ENCODE data around the gene UBC.

UBC gene

DNA sequence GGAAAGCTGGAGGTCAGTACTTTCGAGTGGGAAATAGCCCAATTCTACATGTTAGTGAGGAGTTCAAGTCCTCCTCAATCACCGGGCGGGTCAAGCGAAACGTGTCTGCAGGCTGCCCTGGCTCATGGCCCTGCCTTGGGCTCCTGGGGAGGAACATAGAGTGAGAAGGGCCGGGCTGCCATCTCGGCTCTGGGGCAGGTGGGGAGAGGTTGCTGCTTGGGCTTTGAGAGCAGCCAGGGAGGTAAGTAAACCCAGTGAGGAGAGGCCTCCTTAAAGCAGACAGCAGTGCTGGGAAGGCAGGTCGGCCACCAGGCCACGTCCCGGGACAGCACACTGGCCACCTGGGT lies 32.0 kb upstream of the UBC start:
- TF ChIP-seq, protein P1, sequence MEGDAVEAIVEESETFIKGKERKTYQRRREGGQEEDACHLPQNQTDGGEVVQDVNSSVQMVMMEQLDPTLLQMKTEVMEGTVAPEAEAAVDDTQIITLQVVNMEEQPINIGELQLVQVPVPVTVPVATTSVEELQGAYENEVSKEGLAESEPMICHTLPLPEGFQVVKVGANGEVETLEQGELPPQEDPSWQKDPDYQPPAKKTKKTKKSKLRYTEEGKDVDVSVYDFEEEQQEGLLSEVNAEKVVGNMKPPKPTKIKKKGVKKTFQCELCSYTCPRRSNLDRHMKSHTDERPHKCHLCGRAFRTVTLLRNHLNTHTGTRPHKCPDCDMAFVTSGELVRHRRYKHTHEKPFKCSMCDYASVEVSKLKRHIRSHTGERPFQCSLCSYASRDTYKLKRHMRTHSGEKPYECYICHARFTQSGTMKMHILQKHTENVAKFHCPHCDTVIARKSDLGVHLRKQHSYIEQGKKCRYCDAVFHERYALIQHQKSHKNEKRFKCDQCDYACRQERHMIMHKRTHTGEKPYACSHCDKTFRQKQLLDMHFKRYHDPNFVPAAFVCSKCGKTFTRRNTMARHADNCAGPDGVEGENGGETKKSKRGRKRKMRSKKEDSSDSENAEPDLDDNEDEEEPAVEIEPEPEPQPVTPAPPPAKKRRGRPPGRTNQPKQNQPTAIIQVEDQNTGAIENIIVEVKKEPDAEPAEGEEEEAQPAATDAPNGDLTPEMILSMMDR (conservative IDR thresholded peaks at IDR 0.05; ENCODE audit: low read depth, low read length) = no peak
- no peak overlapping the region for H3K4me3 ChIP-seq (ENCODE audit: low read length)
- DNase-seq (ENCODE audit: low read depth) = no peak

DNA sequence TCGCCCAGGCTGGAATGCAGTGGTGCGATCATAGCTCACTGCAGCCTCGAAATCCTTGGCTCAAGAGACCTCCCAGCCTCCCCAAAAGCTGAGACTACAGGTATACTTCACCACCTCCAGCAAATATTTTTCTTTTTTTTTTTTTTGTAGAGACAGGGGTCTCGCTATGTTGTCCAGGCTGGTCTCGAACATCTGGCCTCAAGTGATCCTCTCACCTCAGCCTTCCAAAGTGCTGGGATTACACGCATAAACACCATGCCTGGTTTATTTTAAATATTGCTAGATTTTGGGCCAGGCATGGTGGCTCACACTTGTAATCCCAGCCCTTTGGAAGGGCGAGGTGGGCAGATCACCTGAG lies 26.7 kb upstream of the UBC start:
- TF ChIP-seq, protein P1 (conservative IDR thresholded peaks at IDR 0.05; ENCODE audit: low read depth, low read length) = no peak
- H3K4me3 ChIP-seq (ENCODE audit: low read length) = peak overlapping the region; percentile 18
- no peak for DNase-seq (ENCODE audit: low read depth)

DNA sequence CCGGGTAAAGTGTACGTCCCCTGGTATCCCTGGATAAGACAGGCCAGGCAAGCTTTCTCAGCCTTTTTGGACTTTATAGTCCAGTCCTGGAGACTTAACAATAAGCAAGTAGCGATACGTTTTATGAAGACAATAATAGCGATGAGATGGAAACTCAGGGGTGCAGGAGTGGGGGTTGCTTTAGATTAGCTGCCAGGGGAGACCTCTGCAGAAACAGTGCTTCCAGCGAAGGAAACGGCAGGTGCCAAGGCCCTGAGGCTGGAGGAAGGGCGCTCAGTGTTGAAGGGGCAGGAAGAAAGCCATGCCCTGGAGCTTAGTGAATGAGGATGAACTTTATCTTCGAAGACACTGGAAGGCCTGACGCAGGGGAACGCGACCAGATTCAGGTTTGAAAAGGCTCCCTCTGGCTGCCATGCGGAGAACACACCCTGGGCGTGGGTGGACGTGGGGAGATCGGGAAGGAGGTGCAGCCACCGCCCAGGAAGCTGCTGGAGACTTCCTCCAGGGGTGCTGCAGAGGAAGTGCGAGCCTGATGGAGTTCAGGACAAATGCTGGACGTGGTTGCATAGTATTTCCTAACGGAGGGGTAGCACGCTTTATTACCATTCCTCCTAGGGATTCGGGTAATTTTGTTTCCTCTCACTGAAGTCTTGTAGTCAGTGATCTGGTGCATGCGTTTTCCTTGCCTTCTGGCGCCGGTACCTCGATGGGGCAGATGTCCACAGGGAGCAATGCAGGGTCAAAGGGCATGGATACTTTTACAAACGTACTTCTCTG lies 26.1 kb upstream of the UBC start:
- peak overlapping the region; percentile 65 for H3K4me3 ChIP-seq (ENCODE audit: low read length)
- DNase-seq (ENCODE audit: low read depth) = no peak
- TF ChIP-seq, protein P1 (conservative IDR thresholded peaks at IDR 0.05; ENCODE audit: low read depth, low read length) = peak; percentile 88

DNA sequence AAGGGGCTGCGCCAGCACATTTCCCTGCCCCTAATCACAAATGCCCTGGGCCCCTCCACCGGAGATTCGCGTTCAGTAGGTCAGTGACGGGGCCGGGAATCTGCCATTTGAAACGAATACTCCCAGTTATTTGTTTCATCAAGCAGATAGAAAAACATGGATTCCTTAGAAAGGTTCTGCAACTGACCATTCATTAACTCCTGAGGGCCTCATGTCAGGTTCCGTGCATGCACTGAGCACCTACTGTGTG lies 25.6 kb upstream of the UBC start:
- no peak for DNase-seq (ENCODE audit: low read depth)
- TF ChIP-seq, protein P1 (conservative IDR thresholded peaks at IDR 0.05; ENCODE audit: low read depth, low read length) = no peak
- peak overlapping the region; percentile 65 for H3K4me3 ChIP-seq (ENCODE audit: low read length)

DNA sequence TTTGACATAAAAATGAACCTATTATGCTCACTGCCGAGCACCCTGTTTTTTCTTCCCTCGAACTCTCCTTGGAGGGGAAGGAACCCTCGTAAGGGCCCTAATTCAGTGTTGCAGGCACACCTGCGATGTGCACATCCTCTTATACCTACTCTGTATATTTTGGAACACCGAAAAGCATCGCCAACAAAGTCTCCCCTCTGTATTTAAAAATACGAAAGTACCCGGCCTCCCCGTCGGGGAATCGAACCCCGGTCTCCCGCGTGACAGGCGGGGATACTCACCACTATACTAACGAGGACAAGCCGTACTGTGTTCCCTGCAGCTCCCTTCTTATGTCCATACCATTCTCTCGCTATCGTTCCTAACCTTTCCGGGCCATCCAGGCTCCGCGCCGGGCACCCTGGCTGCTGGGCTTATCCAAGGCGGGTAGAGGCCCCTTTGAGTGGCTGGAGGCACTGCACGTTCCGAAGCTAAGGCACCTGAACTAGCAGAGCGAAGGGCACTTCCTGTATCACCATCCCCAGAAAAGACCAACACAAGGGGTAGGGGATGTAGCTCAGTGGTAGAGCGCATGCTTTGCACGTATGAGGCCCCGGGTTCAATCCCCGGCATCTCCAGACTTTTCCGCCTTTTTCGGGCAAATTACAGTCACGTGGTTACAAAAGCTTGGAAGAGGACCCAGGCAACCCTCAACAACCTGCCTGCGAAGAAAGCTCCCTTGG lies 25.1 kb upstream of the UBC start:
- TF ChIP-seq, protein P1 (conservative IDR thresholded peaks at IDR 0.05; ENCODE audit: low read depth, low read length) = no peak
- peak; percentile 73 for DNase-seq (ENCODE audit: low read depth)

DNA sequence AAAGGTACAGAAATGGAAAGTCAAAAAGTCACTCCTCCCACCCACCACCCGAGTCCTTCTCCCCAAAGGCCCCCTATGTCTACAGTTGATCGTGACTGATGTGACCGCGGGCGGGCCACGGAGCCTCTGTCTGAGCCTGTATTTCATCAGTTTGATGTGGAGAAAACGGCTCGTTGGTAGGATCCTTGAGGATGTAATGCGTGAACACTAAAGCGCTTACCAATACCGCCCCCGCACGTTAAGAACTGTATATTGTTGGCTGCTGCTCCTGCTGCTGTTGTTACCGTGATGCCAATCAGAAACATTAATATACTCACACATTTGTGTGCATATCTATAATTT lies 24.6 kb upstream of the UBC start:
- TF ChIP-seq, protein P1 (conservative IDR thresholded peaks at IDR 0.05; ENCODE audit: low read depth, low read length) = peak; percentile 51
- H3K4me3 ChIP-seq (ENCODE audit: low read length) = peak overlapping the region; percentile 65
- peak; percentile 74 for DNase-seq (ENCODE audit: low read depth)

More for the DNA sequence above, 25.1 kb upstream of the UBC start:
- H3K4me3 ChIP-seq (ENCODE audit: low read length) = peak overlapping the region; percentile 65

DNA sequence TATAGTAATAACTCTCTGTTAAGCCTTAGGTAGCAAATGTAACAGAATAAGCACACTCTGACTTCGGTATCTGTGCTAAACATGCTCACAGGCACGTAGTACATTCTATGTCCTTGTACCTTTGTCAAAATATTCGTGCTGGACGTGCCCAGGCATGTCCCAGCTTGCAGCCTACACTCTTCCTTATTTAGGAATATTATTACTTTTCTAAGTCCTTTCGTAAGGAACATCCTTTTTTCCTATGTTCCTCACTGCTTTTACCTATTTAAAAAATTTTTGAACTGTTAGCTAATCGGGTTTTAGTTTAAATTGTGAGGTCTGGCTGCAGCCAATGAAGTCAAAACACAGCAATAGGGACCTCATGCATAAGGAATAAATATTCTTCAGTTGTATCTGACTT lies 24.1 kb upstream of the UBC start:
- TF ChIP-seq, protein P1 (conservative IDR thresholded peaks at IDR 0.05; ENCODE audit: low read depth, low read length) = no peak
- no peak for DNase-seq (ENCODE audit: low read depth)
- peak overlapping the region; percentile 65 for H3K4me3 ChIP-seq (ENCODE audit: low read length)
